SK-N-SH treated with all-trans-retinoic acid at 6 μM for 48 hours (cell line): ENCODE results near the gene ABR.

ENCODE experiments used
- ARNTL ChIP-seq: fragments of 450-650 bp; formaldehyde crosslinking; IDR thresholded peaks from 2 replicates; pipeline ENCODE4 v1.5.0; 2020; ENCODE audit warnings: low read depth, mild to moderate bottlenecking, moderate library complexity, borderline replicate concordance
- RARB ChIP-seq: fragments of 250-450 bp; sonication (Bioruptor Pico); IDR thresholded peaks from 2 replicates; pipeline ENCODE4 v1.8.0; 2021; ENCODE audit warnings: mild to moderate bottlenecking, moderate library complexity

- TF ChIP-seq RARB (no peak), ARNTL (CRISPR knock-in tag) (no peak)
Observed at GRCh38 chr17:1208966-1209365, 29.2 kb upstream of the ABR start.
